Muscle of leg (tissue), 9 donors: Measurements from ENCODE around the gene ATPAF2. TPM values are rescaled to one million over a fixed set of nuclear protein-coding genes. Genes with fewer than 3 reads are reported as not detected.

Experiments used
- polyA plus RNA-seq, 8 donors: library from polyadenylated mRNA; unstranded; fragments of 120-200 nt; gene quantifications; one replicate each; pipeline versions ENCODE4 v1.2.1 to v1.2.3, GENCODE V29; 2013; ENCODE audit warnings: inconsistent platforms in 1 of 8, low replicate concordance in 1 of 8; ENCODE audit not compliant: insufficient read length in 8 of 8, insufficient read depth in 1 of 8
- total RNA-seq: library from RNA; stranded (reverse); fragments of 120-200 nt; gene quantifications from one replicate; pipeline ENCODE4 v1.2.4, GENCODE V29; 2013

Gene ATPAF2
- total and polyA plus RNA-seq, 9 donors, result 14.1 to 21.7 (median 16.5) TPM

Other genes with a start within 250 kb of the ATPAF2 start
- gene SREBF1, start 202.2 kb downstream of the ATPAF2 start, total RNA-seq, result 16.1 TPM
- gene SREBF1, start 202.2 kb downstream of the ATPAF2 start, polyA plus RNA-seq, result 10 to 100 TPM; 25.6 to 48.7 (median 33.7) TPM
- gene TOM1L2, start 66.8 kb downstream of the ATPAF2 start, total RNA-seq, result 18.5 TPM
- gene TOM1L2, start 66.8 kb downstream of the ATPAF2 start, polyA plus RNA-seq, result 10 to 100 TPM; 21.6 to 40.1 (median 31.4) TPM
- 1.6 TPM for gene DRC3, start 66.3 kb downstream of the ATPAF2 start, total RNA-seq
- gene DRC3, start 66.3 kb downstream of the ATPAF2 start, polyA plus RNA-seq, result 1 to 10 TPM; 4.0 to 6.9 (median 5.0) TPM
- 7.0 TPM for gene GID4, start 240 bp upstream of the ATPAF2 start, total RNA-seq
- gene GID4, start 240 bp upstream of the ATPAF2 start, polyA plus RNA-seq, result 10 to 100 TPM; 10.6 to 12.2 (median 11.3) TPM
- 29.6 TPM for gene DRG2, start 48.8 kb upstream of the ATPAF2 start, total RNA-seq
- gene DRG2, start 48.8 kb upstream of the ATPAF2 start, polyA plus RNA-seq, result 10 to 100 TPM; 22.9 to 30.7 (median 25.8) TPM
- gene MYO15A, start 69.6 kb upstream of the ATPAF2 start, total RNA-seq, result 0.58 TPM
- 1 to 10 TPM in 5 of 8 donors, under 1 TPM in 3; 0.75 to 1.8 (median 1.3) TPM for gene MYO15A, start 69.6 kb upstream of the ATPAF2 start, polyA plus RNA-seq
- 56.5 TPM for gene ALKBH5, start 144.7 kb upstream of the ATPAF2 start, total RNA-seq
- 10 to 100 TPM; 60.8 to 72.3 (median 67.4) TPM for gene ALKBH5, start 144.7 kb upstream of the ATPAF2 start, polyA plus RNA-seq
- gene LLGL1, start 186.5 kb upstream of the ATPAF2 start, total RNA-seq, result 18.3 TPM
- 10 to 100 TPM; 20.4 to 35.5 (median 29.0) TPM for gene LLGL1, start 186.5 kb upstream of the ATPAF2 start, polyA plus RNA-seq
- 129 TPM for gene FLII, start 219.6 kb upstream of the ATPAF2 start, total RNA-seq
- 100 to 1,000 TPM; 147 to 181 (median 172) TPM for gene FLII, start 219.6 kb upstream of the ATPAF2 start, polyA plus RNA-seq
- gene MIEF2, start 221.5 kb upstream of the ATPAF2 start, total RNA-seq, result 13.3 TPM
- gene MIEF2, start 221.5 kb upstream of the ATPAF2 start, polyA plus RNA-seq, result 10 to 100 TPM; 12.0 to 15.5 (median 14.1) TPM